ENCODE data around the gene TENM4.

TENM4 gene

GRCh38 chr11:79050786-79051185 is 390.0 kb downstream of the TENM4 start:
- Histone ChIP-seq H3K27ac (ENCODE audit: low read depth, low read length) (no peak overlapping the region), H3K9me3 (ENCODE audit: control insufficient read depth in 1 of 2, low read length in 2 of 2) (no peaks in the 10 kb centered on the region), H3K4me3 (ENCODE audit: low read depth in 1 of 2, low read length in 2 of 2) (no peak overlapping the region), H3K36me3 (ENCODE audit: control insufficient read depth in 1 of 2, insufficient read depth in 2 of 2, low read length in 2 of 2) (no peaks in the 10 kb centered on the region), H3K9ac (ENCODE audit: low read depth in 1 of 2, low read length in 2 of 2) (no peak overlapping the region), H3K4me1 (ENCODE audit: control insufficient read depth in 1 of 2, insufficient read depth in 2 of 2, low read length in 2 of 2) (peaks cover 0 to 8% of the 10 kb centered on the region in 2 donors), H3K27me3 (ENCODE audit: control insufficient read depth in 1 of 2, insufficient read depth in 2 of 2, low read length in 2 of 2) (peaks cover 0 to 4% of the 10 kb centered on the region in 2 donors)

- H3K9ac ChIP-seq (ENCODE audit: low read depth in 1 of 2, low read length in 2 of 2): no peak overlapping the region
- H3K9me3 ChIP-seq (ENCODE audit: control insufficient read depth in 1 of 2, low read length in 2 of 2): no peaks in the 10 kb centered on the region
- peaks cover 0 to 4% of the 10 kb centered on the region in 2 donors for H3K27me3 ChIP-seq (ENCODE audit: control insufficient read depth in 1 of 2, insufficient read depth in 2 of 2, low read length in 2 of 2)
- H3K36me3 ChIP-seq (ENCODE audit: control insufficient read depth in 1 of 2, insufficient read depth in 2 of 2, low read length in 2 of 2): no peaks in the 10 kb centered on the region
- peaks cover 0 to 8% of the 10 kb centered on the region in 2 donors for H3K4me1 ChIP-seq (ENCODE audit: control insufficient read depth in 1 of 2, insufficient read depth in 2 of 2, low read length in 2 of 2)
- H3K27ac ChIP-seq (ENCODE audit: low read depth, low read length): no peak overlapping the region
- H3K4me3 ChIP-seq (ENCODE audit: low read depth in 1 of 2, low read length in 2 of 2): no peak overlapping the region
Measured at GRCh38 chr11:79049741-79050179, 391.1 kb downstream of the TENM4 start.

- H3K27me3 ChIP-seq (ENCODE audit: control insufficient read depth in 1 of 2, insufficient read depth in 2 of 2, low read length in 2 of 2): peaks cover 0 to 4% of the 10 kb centered on the region in 2 donors
- peaks cover 0 to 8% of the 10 kb centered on the region in 2 donors for H3K4me1 ChIP-seq (ENCODE audit: control insufficient read depth in 1 of 2, insufficient read depth in 2 of 2, low read length in 2 of 2)
- no peak overlapping the region for H3K27ac ChIP-seq (ENCODE audit: low read depth, low read length)
- H3K36me3 ChIP-seq (ENCODE audit: control insufficient read depth in 1 of 2, insufficient read depth in 2 of 2, low read length in 2 of 2): no peaks in the 10 kb centered on the region
- H3K9ac ChIP-seq (ENCODE audit: low read depth in 1 of 2, low read length in 2 of 2): no peak overlapping the region
- H3K9me3 ChIP-seq (ENCODE audit: control insufficient read depth in 1 of 2, low read length in 2 of 2): no peaks in the 10 kb centered on the region
- no peak overlapping the region for H3K4me3 ChIP-seq (ENCODE audit: low read depth in 1 of 2, low read length in 2 of 2)
Measured at GRCh38 chr11:79047980-79048379, 392.9 kb downstream of the TENM4 start.

DNA sequence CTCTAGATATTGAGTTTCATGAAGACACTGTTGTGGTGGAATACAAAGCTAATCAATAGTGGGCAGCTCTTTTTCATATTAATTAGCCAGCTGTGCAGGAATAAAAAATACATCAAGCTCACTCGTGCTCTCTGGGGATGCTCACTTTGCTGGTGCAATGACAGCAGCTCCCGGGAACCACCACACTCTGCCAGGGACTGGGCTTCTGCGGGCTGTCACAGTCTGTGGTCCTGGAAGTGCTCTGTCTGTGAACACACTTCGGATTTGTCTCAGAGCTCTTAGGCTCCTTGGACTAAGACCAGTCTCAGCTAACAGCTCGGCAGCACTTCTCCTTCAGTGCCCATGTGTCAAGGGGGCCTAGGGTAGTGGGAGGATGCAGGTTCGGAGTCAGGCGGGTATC is 393.5 kb downstream of the TENM4 start:
- Histone ChIP-seq H3K9ac (ENCODE audit: low read depth in 1 of 2, low read length in 2 of 2) (no peak overlapping the region), H3K36me3 (ENCODE audit: control insufficient read depth in 1 of 2, insufficient read depth in 2 of 2, low read length in 2 of 2) (no peaks in the 10 kb centered on the region), H3K27ac (ENCODE audit: low read depth, low read length) (no peak overlapping the region), H3K9me3 (ENCODE audit: control insufficient read depth in 1 of 2, low read length in 2 of 2) (no peaks in the 10 kb centered on the region), H3K4me1 (ENCODE audit: control insufficient read depth in 1 of 2, insufficient read depth in 2 of 2, low read length in 2 of 2) (peaks cover 0 to 8% of the 10 kb centered on the region in 2 donors), H3K27me3 (ENCODE audit: control insufficient read depth in 1 of 2, insufficient read depth in 2 of 2, low read length in 2 of 2) (peaks cover 0 to 4% of the 10 kb centered on the region in 2 donors), H3K4me3 (ENCODE audit: low read depth in 1 of 2, low read length in 2 of 2) (no peak overlapping the region)

- Histone ChIP-seq H3K27ac (ENCODE audit: low read depth, low read length) (no peak overlapping the region), H3K4me1 (ENCODE audit: control insufficient read depth in 1 of 2, insufficient read depth in 2 of 2, low read length in 2 of 2) (peaks cover 0 to 8% of the 10 kb centered on the region in 2 donors)
Measured at GRCh38 chr11:79046366-79046765, 394.5 kb downstream of the TENM4 start.

DNA sequence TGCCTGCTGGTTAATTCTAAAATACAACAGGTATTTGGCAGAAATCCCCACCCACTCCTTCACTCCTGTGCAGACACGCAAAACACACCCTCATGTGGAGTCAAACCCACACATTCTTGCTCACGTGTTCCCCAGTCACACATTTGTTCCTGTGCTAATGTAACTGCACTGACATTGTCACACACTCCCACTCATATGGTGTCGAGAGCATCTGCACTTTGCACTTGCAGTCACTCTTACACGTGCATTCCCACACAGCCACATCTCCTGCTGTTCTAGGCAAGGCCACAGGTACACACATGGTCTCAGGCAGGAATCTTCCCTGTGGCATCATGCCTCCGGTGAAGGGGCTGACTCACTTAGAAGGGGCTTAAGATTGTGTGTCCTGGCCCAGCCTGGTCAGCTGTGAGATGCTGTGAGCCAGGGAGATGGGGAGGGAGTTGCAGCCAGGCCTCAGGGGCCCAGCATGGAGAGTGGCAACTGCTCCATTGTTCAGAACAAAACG is 395.0 kb downstream of the TENM4 start:
- H3K4me1 ChIP-seq (ENCODE audit: control insufficient read depth in 1 of 2, insufficient read depth in 2 of 2, low read length in 2 of 2): peaks cover 0 to 8% of the 10 kb centered on the region in 2 donors
- H3K36me3 ChIP-seq (ENCODE audit: control insufficient read depth in 1 of 2, insufficient read depth in 2 of 2, low read length in 2 of 2): no peaks in the 10 kb centered on the region
- H3K27me3 ChIP-seq (ENCODE audit: control insufficient read depth in 1 of 2, insufficient read depth in 2 of 2, low read length in 2 of 2): peaks cover 0 to 4% of the 10 kb centered on the region in 2 donors
- no peak overlapping the region for H3K4me3 ChIP-seq (ENCODE audit: low read depth in 1 of 2, low read length in 2 of 2)
- no peaks in the 10 kb centered on the region for H3K9me3 ChIP-seq (ENCODE audit: control insufficient read depth in 1 of 2, low read length in 2 of 2)
- H3K27ac ChIP-seq (ENCODE audit: low read depth, low read length): no peak overlapping the region
- H3K9ac ChIP-seq (ENCODE audit: low read depth in 1 of 2, low read length in 2 of 2): no peak overlapping the region

More at GRCh38 chr11:79046366-79046765, 394.5 kb downstream of the TENM4 start:
- Histone ChIP-seq H3K27me3 (ENCODE audit: control insufficient read depth in 1 of 2, insufficient read depth in 2 of 2, low read length in 2 of 2) (peaks cover 0 to 4% of the 10 kb centered on the region in 2 donors), H3K9ac (ENCODE audit: low read depth in 1 of 2, low read length in 2 of 2) (no peak overlapping the region), H3K36me3 (ENCODE audit: control insufficient read depth in 1 of 2, insufficient read depth in 2 of 2, low read length in 2 of 2) (no peaks in the 10 kb centered on the region), H3K9me3 (ENCODE audit: control insufficient read depth in 1 of 2, low read length in 2 of 2) (no peaks in the 10 kb centered on the region), H3K4me3 (ENCODE audit: low read depth in 1 of 2, low read length in 2 of 2) (no peak overlapping the region)

DNA sequence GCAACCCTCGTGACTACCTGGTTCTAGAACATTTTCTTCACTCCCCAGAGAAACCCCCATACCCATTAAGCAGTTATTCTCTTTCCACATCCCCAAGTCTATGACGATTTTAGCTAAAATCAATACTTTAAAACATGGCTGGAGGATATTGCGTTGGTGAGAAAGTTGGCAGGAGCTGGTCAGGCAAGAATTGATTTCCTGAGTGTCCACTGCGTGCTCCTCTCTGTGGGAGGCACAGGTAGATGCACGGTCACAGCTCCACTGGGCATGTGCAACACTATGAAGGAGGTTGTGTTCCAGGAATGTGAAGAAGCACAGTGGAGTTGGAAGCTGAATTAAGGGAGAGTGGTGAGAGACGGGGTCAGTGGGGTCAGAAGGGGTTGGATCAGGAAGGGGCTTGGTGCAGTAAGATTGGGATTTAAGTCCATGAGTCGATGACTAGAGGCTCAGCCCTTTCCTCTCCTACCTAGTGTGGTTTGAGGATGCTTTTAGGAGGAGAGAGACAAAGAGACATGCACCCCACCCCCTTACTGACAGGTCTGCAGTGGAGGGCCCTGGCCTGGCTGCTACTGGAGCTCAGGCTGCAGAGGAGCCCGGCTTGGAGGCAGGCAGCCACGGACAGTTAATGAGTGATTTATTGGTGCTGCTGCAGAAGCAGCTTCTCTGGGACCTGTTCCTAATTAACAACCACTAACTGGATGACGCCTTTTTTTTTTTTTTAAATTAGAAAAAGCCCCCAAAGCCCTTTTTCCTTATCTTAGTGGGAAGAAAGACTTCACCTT is 395.6 kb downstream of the TENM4 start:
- Histone ChIP-seq H3K9me3 (ENCODE audit: control insufficient read depth in 1 of 2, low read length in 2 of 2) (no peaks in the 10 kb centered on the region), H3K4me1 (ENCODE audit: control insufficient read depth in 1 of 2, insufficient read depth in 2 of 2, low read length in 2 of 2) (peaks cover 0 to 8% of the 10 kb centered on the region in 2 donors), H3K36me3 (ENCODE audit: control insufficient read depth in 1 of 2, insufficient read depth in 2 of 2, low read length in 2 of 2) (no peaks in the 10 kb centered on the region), H3K27ac (ENCODE audit: low read depth, low read length) (no peak overlapping the region), H3K9ac (ENCODE audit: low read depth in 1 of 2, low read length in 2 of 2) (no peak overlapping the region), H3K27me3 (ENCODE audit: control insufficient read depth in 1 of 2, insufficient read depth in 2 of 2, low read length in 2 of 2) (peaks cover 0 to 4% of the 10 kb centered on the region in 2 donors), H3K4me3 (ENCODE audit: low read depth in 1 of 2, low read length in 2 of 2) (no peak overlapping the region)

DNA sequence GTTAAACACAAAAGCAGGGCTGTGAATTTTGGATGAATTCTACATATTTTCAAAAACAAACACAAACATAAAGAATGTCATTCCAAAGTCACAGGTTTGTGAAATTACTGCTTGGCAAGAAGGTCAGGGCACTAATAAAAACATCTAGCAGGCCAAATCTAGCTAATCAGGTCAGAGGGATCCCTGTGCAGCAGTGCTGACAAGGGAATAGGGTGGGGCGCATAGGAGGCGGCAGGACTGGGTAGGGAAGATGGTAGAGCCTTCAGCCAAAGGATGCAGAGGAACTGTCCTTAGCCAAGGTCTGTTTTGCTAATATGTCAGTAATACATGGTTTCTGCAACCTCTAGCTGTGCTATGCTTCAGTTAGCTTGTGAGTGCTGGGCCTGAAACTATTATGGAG is 396.6 kb downstream of the TENM4 start:
- Histone ChIP-seq H3K4me3 (ENCODE audit: low read depth in 1 of 2, low read length in 2 of 2) (no peak overlapping the region), H3K36me3 (ENCODE audit: control insufficient read depth in 1 of 2, insufficient read depth in 2 of 2, low read length in 2 of 2) (no peaks in the 10 kb centered on the region), H3K27ac (ENCODE audit: low read depth, low read length) (no peak overlapping the region), H3K27me3 (ENCODE audit: control insufficient read depth in 1 of 2, insufficient read depth in 2 of 2, low read length in 2 of 2) (peaks cover 0 to 4% of the 10 kb centered on the region in 2 donors), H3K9ac (ENCODE audit: low read depth in 1 of 2, low read length in 2 of 2) (no peak overlapping the region), H3K4me1 (ENCODE audit: control insufficient read depth in 1 of 2, insufficient read depth in 2 of 2, low read length in 2 of 2) (peaks cover 0 to 3% of the 10 kb centered on the region in 2 donors), H3K9me3 (ENCODE audit: control insufficient read depth in 1 of 2, low read length in 2 of 2) (no peaks in the 10 kb centered on the region)

- Histone ChIP-seq H3K4me1 (ENCODE audit: control insufficient read depth in 1 of 2, insufficient read depth in 2 of 2, low read length in 2 of 2) (no peaks in the 10 kb centered on the region), H3K4me3 (ENCODE audit: low read depth in 1 of 2, low read length in 2 of 2) (no peak overlapping the region), H3K27me3 (ENCODE audit: control insufficient read depth in 1 of 2, insufficient read depth in 2 of 2, low read length in 2 of 2) (peaks cover 0 to 4% of the 10 kb centered on the region in 2 donors), H3K27ac (ENCODE audit: low read depth, low read length) (no peak overlapping the region), H3K36me3 (ENCODE audit: control insufficient read depth in 1 of 2, insufficient read depth in 2 of 2, low read length in 2 of 2) (no peaks in the 10 kb centered on the region), H3K9ac (ENCODE audit: low read depth in 1 of 2, low read length in 2 of 2) (no peak overlapping the region), H3K9me3 (ENCODE audit: control insufficient read depth in 1 of 2, low read length in 2 of 2) (no peaks in the 10 kb centered on the region)
Measured at GRCh38 chr11:79043726-79044125, 397.1 kb downstream of the TENM4 start.

GRCh38 chr11:79042824-79043223 is 398.0 kb downstream of the TENM4 start:
- Histone ChIP-seq H3K27me3 (ENCODE audit: control insufficient read depth in 1 of 2, insufficient read depth in 2 of 2, low read length in 2 of 2) (no peaks in the 10 kb centered on the region), H3K9me3 (ENCODE audit: control insufficient read depth in 1 of 2, low read length in 2 of 2) (no peaks in the 10 kb centered on the region), H3K9ac (ENCODE audit: low read depth in 1 of 2, low read length in 2 of 2) (no peak overlapping the region), H3K4me1 (ENCODE audit: control insufficient read depth in 1 of 2, insufficient read depth in 2 of 2, low read length in 2 of 2) (no peaks in the 10 kb centered on the region), H3K4me3 (ENCODE audit: low read depth in 1 of 2, low read length in 2 of 2) (no peak overlapping the region), H3K36me3 (ENCODE audit: control insufficient read depth in 1 of 2, insufficient read depth in 2 of 2, low read length in 2 of 2) (no peaks in the 10 kb centered on the region), H3K27ac (ENCODE audit: low read depth, low read length) (no peak overlapping the region)

All from duodenal mucosa (tissue), 2 donors.